Panc1 (cell line): Measurements from ENCODE around the gene BTG2.

Experiments used
- TF ChIP-seq, protein P1 (sequence below): fragments of 450-650 bp; IDR thresholded peaks from 2 replicates; pipeline ENCODE4 v1.5.1; 2017; ENCODE audit warnings: mild to moderate bottlenecking
- TF ChIP-seq, protein P2 (sequence below), 2 experiments: IDR thresholded peaks; 2 replicates each; pipeline ENCODE4 v1.6.1; 2011 to 2012; ENCODE audit warnings: low read depth in 2 of 2, control low read depth in 1 of 2, low read length in 1 of 2, mild to moderate bottlenecking in 1 of 2, moderate library complexity in 1 of 2; ENCODE audit not compliant: insufficient read depth in 1 of 2

- TF ChIP-seq, protein P1, sequence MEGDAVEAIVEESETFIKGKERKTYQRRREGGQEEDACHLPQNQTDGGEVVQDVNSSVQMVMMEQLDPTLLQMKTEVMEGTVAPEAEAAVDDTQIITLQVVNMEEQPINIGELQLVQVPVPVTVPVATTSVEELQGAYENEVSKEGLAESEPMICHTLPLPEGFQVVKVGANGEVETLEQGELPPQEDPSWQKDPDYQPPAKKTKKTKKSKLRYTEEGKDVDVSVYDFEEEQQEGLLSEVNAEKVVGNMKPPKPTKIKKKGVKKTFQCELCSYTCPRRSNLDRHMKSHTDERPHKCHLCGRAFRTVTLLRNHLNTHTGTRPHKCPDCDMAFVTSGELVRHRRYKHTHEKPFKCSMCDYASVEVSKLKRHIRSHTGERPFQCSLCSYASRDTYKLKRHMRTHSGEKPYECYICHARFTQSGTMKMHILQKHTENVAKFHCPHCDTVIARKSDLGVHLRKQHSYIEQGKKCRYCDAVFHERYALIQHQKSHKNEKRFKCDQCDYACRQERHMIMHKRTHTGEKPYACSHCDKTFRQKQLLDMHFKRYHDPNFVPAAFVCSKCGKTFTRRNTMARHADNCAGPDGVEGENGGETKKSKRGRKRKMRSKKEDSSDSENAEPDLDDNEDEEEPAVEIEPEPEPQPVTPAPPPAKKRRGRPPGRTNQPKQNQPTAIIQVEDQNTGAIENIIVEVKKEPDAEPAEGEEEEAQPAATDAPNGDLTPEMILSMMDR: no peak
- TF ChIP-seq, protein P2, sequence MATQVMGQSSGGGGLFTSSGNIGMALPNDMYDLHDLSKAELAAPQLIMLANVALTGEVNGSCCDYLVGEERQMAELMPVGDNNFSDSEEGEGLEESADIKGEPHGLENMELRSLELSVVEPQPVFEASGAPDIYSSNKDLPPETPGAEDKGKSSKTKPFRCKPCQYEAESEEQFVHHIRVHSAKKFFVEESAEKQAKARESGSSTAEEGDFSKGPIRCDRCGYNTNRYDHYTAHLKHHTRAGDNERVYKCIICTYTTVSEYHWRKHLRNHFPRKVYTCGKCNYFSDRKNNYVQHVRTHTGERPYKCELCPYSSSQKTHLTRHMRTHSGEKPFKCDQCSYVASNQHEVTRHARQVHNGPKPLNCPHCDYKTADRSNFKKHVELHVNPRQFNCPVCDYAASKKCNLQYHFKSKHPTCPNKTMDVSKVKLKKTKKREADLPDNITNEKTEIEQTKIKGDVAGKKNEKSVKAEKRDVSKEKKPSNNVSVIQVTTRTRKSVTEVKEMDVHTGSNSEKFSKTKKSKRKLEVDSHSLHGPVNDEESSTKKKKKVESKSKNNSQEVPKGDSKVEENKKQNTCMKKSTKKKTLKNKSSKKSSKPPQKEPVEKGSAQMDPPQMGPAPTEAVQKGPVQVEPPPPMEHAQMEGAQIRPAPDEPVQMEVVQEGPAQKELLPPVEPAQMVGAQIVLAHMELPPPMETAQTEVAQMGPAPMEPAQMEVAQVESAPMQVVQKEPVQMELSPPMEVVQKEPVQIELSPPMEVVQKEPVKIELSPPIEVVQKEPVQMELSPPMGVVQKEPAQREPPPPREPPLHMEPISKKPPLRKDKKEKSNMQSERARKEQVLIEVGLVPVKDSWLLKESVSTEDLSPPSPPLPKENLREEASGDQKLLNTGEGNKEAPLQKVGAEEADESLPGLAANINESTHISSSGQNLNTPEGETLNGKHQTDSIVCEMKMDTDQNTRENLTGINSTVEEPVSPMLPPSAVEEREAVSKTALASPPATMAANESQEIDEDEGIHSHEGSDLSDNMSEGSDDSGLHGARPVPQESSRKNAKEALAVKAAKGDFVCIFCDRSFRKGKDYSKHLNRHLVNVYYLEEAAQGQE (IDR thresholded peaks at IDR 0.05; ENCODE audit: insufficient read depth in 1 of 2, low read depth in 2 of 2, low read length in 1 of 2): no peak
Measured at GRCh38 chr1:203284411-203285123, 20.8 kb upstream of the BTG2 start.
